Body of pancreas (tissue), 4 donors: ENCODE measurements around the gene SLC52A1. TPM values are rescaled to one million over a fixed set of nuclear protein-coding genes. Genes with fewer than 3 reads are reported as not detected.
A peak's percentile ranks its signal among the peaks of the same experiment; 100 is the strongest.

ENCODE experiments used
- ATAC-seq: fragments of 150-250 bp; one replicate; pipeline ENCODE4 v1.9.1; 2016
- DNase-seq, 4 donors: peaks; one replicate each; pipeline ENCODE4 v3.0.0-alpha.2; 2019
- H3K27ac ChIP-seq, 4 donors: fragments of 200-600 bp; sonication (generic); 1 replicate in 3 of 4; 2 replicates in 1 of 4; pipeline versions ENCODE4 v1.5.1 to v1.6.1; 2016 to 2019; ENCODE audit warnings: mild to moderate bottlenecking in 1 of 4, mixed read lengths in 1 of 4, moderate library complexity in 1 of 4
- H3K27me3 ChIP-seq, 2 donors: fragments of 200-600 bp; sonication (generic); one replicate each; pipeline ENCODE4 v1.6.0; 2016; ENCODE audit warnings: mild to moderate bottlenecking in 1 of 2
- H3K36me3 ChIP-seq, 2 donors: fragments of 200-600 bp; sonication (generic); replicated peaks in 1 of 2; 2 replicates each; pipeline ENCODE4 v1.5.1; 2016; ENCODE audit warnings: low read depth in 2 of 2; ENCODE audit not compliant: insufficient read depth in 1 of 2
- H3K4me1 ChIP-seq: fragments of 200-600 bp; sonication (generic); one replicate; pipeline ENCODE4 v1.6.0; 2016
- H3K4me3 ChIP-seq, 2 donors: fragments of 200-600 bp; sonication (generic); 1 replicate in 1 of 2; 2 replicates in 1 of 2; pipeline ENCODE4 v1.5.1; 2016 to 2019
- H3K9me3 ChIP-seq, 3 donors: fragments of 200-600 bp; sonication (generic); 1 replicate in 2 of 3; 2 replicates in 1 of 3; pipeline ENCODE4 v1.5.1; 2016
- CTCF ChIP-seq, 7 experiments: fragments of 450-650 bp in 4 of 7; fragments of 200-600 bp in 3 of 7; sonication (generic) in 3 of 7; IDR thresholded peaks; one replicate each; pipeline ENCODE4 v1.5.1; 2016 to 2019; ENCODE audit warnings: antibody characterized with exemption in 7 of 7
- POLR2A ChIP-seq, 3 donors: fragments of 450-650 bp; IDR thresholded peaks; one replicate each; pipeline ENCODE4 v1.6.1; 2016; ENCODE audit warnings: antibody characterized with exemption in 3 of 3, mild to moderate bottlenecking in 2 of 3
- WGBS, 2 donors: methylation state at CpG; one replicate each; pipeline ENCODE4 v1.1.5; 2017; 5-methylcytosine and 5-hydroxymethylcytosine counted together
- intact Hi-C: fragments of 100-400 bp; cut with DNase I; formaldehyde crosslinking; loops from one replicate; pipeline ENCODE4 v1.15.1; 2023
- total RNA-seq, 2 donors: library from RNA; depleted of rRNA; stranded (reverse); fragments of >200 nt; gene quantifications; one replicate each; pipeline ENCODE4 v1.1.0, GENCODE V29; 2016

The SLC52A1 gene
- total RNA-seq, 2 donors from 2014 or later = not detected

GRCh38 chr17:4986403-4986802 lies 48.8 kb downstream of the SLC52A1 start:
- Histone ChIP-seq H3K9me3 (no peaks in the 10 kb centered on the region), H3K27ac (peak overlapping the region; percentile 79 to 96 (median 88)), H3K4me3 (peak overlapping the region; percentile 91 to 96), H3K27me3 (no peaks in the 10 kb centered on the region), H3K36me3 (peaks cover 0 to 3% of the 10 kb centered on the region in 2 donors), H3K4me1 (peaks cover 23% of the 10 kb centered on the region)
- intact Hi-C loops = no loop called here
- TF ChIP-seq CTCF (IDR thresholded peaks at IDR 0.05) (no peak), POLR2A (IDR thresholded peaks at IDR 0.05) (no peak)
- 22 to 26% methylated on average over 5 of the region's 5 CpGs for WGBS, 2 donors
- no peak for DNase-seq
- ATAC-seq = no peak

Other genes with a start within 250 kb of the SLC52A1 start
- not detected for gene VMO1, start 249.1 kb downstream of the SLC52A1 start, total RNA-seq
- gene GLTPD2, start 246.5 kb downstream of the SLC52A1 start, total RNA-seq = not detected
- 10 to 100 TPM; 41.5 to 89.0 TPM for gene PSMB6, start 239.3 kb downstream of the SLC52A1 start, total RNA-seq
- 10 to 100 TPM; 25.7 to 41.5 TPM for gene PLD2, start 228.3 kb downstream of the SLC52A1 start, total RNA-seq
- gene MINK1, start 202.1 kb downstream of the SLC52A1 start, total RNA-seq = 10 to 100 TPM; 32.7 to 66.6 TPM
- 10 to 100 TPM in 1 of 2 donors, 1 to 10 TPM in 1; 5.2 to 11.9 TPM for gene C17orf107, start 135.9 kb downstream of the SLC52A1 start, total RNA-seq
- gene CHRNE, start 132.3 kb downstream of the SLC52A1 start, total RNA-seq = 1 to 10 TPM in 1 of 2 donors, under 1 TPM in 1; 0.33 to 1.8 TPM
- not detected for gene GP1BA, start 103.1 kb downstream of the SLC52A1 start, total RNA-seq
- 10 to 100 TPM; 23.7 to 33.2 TPM for gene SLC25A11, start 95.4 kb downstream of the SLC52A1 start, total RNA-seq
- 10 to 100 TPM; 23.1 to 37.6 TPM for gene RNF167, start 95.2 kb downstream of the SLC52A1 start, total RNA-seq
- 100 to 1,000 TPM; 164 to 180 TPM for gene PFN1, start 86.9 kb downstream of the SLC52A1 start, total RNA-seq
- 1 to 10 TPM; 3.3 to 3.6 TPM for gene ENO3, start 84.3 kb downstream of the SLC52A1 start, total RNA-seq
- 10 to 100 TPM; 26.2 to 29.0 TPM for gene SPAG7, start 67.6 kb downstream of the SLC52A1 start, total RNA-seq
- 10 to 100 TPM; 17.1 to 48.8 TPM for gene CAMTA2, start 47.8 kb downstream of the SLC52A1 start, total RNA-seq
- gene INCA1, start 37.9 kb downstream of the SLC52A1 start, total RNA-seq = 1 to 10 TPM in 1 of 2 donors, not detected in 1; 1.0 TPM
- gene KIF1C, start 37.5 kb downstream of the SLC52A1 start, total RNA-seq = 10 to 100 TPM; 43.1 to 54.4 TPM
- gene ZFP3, start 43.0 kb upstream of the SLC52A1 start, total RNA-seq = 1 to 10 TPM; 5.3 to 5.4 TPM
- 1 to 10 TPM; 3.9 to 4.0 TPM for gene ZNF232, start 76.5 kb upstream of the SLC52A1 start, total RNA-seq
- gene USP6, start 80.6 kb upstream of the SLC52A1 start, total RNA-seq = not detected
- 1 to 10 TPM; 4.4 to 6.9 TPM for gene ZNF594, start 156.4 kb upstream of the SLC52A1 start, total RNA-seq
- 1 to 10 TPM in 1 of 2 donors, under 1 TPM in 1; 0.33 to 2.1 TPM for gene SCIMP, start 199.4 kb upstream of the SLC52A1 start, total RNA-seq
- 10 to 100 TPM; 14.5 to 17.1 TPM for gene RABEP1, start 246.9 kb upstream of the SLC52A1 start, total RNA-seq